GM19452 (cell line): ENCODE measurements around the gene PPP2R2B.

ENCODE experiments used
- ATAC-seq: cut with Tn5 transposase; IDR thresholded peaks from one replicate; pipeline ENCODE4 v1.9.1; 2021; ENCODE audit not compliant: unreplicated experiment

Gene PPP2R2B

GRCh38 chr5:146828385-146828784, 50.2 kb downstream of the PPP2R2B start:
- no peak for ATAC-seq

DNA sequence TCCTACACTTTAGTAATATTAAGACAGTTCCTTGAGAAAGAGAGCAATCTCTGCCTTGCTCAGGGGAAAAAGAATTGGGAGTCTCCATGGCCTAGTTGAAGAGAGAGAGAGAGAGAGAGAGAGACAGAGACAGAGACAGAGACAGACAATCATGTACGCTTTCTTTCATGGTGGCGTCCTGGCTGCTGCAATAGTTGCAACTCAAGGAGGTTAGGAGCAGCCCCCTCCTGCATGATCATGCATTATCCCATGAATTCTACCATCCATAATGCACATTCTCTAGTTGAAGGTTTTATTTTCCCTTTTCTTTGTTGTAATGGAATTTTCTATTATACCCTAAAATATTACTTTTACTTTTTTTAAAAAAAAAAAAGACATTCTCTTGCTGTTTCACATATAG, 50.7 kb downstream of the PPP2R2B start:
- ATAC-seq, result no peak

DNA sequence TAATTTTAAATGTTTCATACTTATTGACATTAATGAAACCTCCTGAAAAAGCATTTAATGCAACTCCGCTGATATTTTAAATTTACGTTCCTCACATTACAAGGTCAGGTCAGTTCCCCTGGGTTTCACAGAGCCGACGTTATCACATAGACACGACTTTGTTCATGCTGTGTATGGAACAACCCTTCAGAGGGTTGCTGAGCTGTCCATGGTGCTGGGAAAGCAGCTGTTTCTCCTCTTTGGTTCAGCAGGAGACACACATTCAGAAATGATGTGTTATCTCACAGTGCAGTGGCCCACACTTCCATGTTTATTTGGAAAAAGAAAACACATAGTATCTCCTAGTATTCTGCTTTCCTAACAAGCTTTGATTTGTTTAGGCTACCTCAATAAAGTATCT, 53.5 kb downstream of the PPP2R2B start:
- ATAC-seq, result no peak

DNA sequence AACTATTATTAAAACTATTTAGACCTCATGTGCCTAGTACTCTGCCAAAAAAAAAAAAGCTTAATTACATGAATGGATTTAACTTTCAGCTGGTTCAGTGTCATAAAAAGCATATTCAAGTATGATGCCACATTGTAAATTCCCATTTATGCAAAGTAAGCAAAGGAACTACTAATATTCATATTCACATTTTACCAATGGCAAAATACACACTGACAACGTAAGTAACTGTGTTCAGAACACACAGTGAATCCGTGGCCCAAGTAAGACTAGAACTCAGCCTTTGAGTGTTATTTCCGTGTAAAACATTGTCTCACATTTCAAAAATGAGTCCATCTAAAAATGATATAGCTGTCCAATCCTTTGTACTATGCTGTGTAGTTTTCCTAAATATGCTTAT, 56.8 kb downstream of the PPP2R2B start:
- no peak for ATAC-seq

DNA sequence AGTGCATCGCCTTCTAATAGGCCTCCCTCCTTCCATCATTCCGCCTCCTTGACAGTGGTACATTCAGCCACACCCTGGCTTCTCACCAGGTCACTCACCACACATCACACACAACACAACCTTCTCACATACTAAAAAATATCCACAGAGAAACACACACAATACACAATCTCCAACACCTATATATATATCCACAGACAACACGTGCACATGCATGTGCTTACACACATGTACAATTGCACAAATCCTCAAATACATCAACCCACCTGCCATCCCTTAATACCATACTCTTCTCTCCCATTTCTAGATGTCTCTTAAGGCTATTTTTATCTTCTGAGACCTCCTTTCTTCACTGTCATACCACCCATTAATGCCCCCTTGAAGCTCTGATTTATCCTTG, 57.6 kb downstream of the PPP2R2B start:
- no peak for ATAC-seq

DNA sequence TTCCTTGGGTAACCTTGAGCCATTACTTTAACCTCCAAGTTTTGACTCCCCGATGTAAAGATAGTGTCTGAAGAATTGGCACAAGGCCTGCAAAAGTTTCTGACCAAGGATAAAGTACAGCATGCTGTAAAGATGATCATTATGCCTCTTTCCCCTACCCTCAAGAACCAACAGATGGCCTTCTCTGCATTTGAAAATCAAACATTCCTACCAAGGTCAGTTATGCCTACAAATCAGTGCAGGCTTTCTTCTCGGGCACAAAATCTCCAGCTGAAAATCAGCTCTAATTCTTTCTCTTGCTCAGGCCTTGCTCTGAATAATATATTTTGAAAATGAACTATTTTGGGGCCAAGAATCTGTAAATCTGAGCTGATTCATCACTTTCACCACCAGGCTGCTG, 59.7 kb downstream of the PPP2R2B start:
- no peak for ATAC-seq

GRCh38 chr5:146817973-146818372, 60.6 kb downstream of the PPP2R2B start:
- ATAC-seq, result no peak

- ATAC-seq, result no peak
Measured at GRCh38 chr5:146816775-146817387, 61.7 kb downstream of the PPP2R2B start.

- ATAC-seq, result no peak
Measured at GRCh38 chr5:146815411-146815810, 63.1 kb downstream of the PPP2R2B start.

GRCh38 chr5:146813346-146814157, 65.0 kb downstream of the PPP2R2B start:
- ATAC-seq, result no peak

GRCh38 chr5:146805081-146805480, 73.5 kb downstream of the PPP2R2B start:
- no peak for ATAC-seq

GRCh38 chr5:146802945-146803522, 75.5 kb downstream of the PPP2R2B start:
- no peak for ATAC-seq

GRCh38 chr5:146799671-146800070, 78.9 kb downstream of the PPP2R2B start:
- ATAC-seq, result no peak

DNA sequence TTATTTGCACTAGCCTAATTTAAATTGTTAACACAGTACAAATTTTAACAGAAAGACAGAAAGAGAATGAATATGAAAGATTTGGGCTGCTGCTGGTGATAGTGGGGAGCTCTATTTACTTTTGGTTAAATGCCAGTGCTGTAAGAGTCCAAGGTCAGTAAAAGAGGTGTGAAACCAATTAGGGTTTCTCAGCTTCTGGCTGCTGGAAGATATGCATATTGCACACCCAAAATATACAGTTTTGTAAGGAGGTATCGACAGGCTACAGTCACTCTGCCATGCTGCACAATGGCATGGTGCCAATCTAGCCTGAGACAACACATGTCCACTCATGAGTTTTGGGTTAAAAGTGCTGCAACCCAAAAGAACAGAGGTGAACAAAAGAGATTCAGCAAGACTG, 79.3 kb downstream of the PPP2R2B start:
- no peak for ATAC-seq

DNA sequence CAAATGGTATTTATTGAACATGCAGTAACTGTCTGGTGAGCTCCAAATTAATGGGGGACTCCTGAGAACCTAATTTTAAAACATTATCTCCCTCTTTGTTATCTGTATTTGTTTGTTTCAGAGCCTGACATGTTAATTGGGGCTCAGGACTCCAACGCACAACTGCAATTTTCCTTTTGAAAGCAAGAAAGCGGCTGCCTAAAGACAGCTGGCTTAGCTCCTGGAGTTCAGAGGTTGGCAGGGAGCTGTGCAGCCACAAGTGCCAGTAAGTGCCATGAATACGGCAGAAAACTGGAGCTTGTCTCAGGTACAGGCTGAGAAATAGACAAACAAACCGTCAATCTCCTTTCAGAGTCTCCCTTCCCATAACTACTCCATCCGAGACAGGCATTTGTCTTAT, 80.9 kb downstream of the PPP2R2B start:
- ATAC-seq, result no peak

DNA sequence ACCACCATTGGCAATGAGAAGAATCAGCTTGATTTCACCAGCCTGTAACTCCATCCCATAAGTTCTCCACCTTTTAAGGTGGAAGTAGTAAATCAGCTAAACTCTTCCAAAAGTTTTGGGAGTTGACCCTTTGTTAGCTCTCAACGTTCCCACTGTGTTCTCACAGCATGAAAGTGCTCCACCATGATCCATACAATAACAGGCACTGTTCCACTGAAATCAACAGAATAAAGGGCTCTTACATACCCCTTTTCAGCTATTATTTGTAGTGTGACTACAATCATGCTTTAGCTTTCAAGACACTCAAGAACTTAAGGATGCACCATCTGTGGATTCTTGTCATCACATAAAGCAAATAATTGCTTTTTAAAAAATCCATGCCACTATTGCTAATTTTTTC, 81.6 kb downstream of the PPP2R2B start:
- ATAC-seq, result no peak

DNA sequence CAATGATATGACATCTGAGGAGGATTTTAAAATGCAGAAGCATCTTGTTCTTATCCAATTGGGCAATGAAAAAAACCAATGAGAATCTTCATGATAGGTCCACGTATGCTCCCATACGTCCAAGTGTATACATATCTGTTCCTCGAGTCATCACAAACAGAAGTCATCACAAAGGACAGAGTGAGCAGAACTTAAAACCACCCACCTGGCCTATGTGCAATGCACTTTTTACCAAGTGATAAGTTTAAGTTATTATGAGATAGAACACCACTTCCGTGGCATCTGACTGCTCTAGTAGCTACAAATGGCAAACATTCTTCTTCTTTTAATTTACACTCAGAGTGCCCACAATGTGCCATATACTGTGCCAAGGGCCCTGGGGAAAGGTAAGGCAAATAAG, 82.4 kb downstream of the PPP2R2B start:
- ATAC-seq, result no peak

GRCh38 chr5:146794326-146795029, 84.1 kb downstream of the PPP2R2B start:
- ATAC-seq, result no peak

DNA sequence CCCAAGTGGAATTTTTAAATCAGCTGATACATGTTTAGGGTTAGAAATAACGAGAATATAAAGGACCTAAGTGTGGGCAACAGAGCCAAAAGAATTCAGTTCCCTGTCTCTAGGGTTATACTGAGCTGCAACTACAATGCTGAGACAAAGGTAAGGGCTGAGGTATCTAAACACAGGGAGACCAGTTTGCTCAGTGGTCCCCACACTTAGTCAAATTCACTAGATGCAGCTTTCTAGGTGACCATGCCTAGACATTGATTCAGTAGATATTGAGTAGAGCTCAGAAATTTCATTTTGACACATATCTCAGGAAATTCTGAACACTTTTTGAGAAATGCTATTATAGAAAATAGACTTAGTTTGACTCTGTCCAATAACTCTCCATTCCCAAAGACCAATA, 84.8 kb downstream of the PPP2R2B start:
- no peak for ATAC-seq

GRCh38 chr5:146791471-146791870, 87.1 kb downstream of the PPP2R2B start:
- ATAC-seq, result no peak

DNA sequence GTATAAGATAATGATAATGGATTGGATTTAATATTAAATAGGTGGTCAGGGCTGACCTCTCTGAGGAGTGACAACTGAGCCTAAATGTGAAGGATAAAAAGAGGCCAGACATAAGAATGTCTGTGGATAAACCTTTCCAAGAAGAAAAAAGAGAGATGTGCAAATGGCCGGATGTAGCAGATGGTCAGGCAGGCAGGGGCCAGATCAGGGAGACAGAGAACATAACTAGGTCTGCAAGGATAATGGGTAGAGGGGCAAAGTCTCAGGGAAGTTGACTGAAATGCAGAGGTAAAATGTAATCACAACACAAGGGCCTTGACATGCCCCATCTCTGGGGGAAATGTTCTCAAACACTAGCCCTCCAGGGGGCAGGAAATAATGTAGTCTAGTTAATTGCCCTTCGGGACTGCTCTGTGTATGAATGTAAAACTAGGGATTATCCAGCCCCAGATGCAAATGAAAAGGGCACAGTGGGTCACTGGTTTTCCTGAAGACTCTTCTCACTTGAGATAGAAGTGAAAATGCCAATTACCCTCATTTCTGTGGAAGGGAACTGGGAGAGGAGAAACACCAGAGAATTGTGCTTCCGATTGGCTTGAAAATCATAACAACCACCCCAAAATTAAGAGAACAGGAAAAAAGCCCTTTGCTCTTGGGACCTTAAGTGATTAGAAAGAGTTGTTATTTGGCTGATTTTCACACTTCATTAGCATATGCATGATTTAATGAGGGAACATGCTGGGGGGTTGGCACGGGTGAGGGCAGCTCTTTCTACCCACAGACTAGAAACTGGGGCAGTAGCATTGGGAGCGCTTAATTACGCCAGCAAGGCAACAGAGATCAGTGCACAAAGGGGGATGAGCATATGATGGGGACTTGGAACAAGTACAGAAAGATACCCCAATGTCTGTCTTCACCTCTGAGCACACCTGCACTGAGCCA, 88.6 kb downstream of the PPP2R2B start:
- ATAC-seq, result no peak
